ENCODE measurements around the gene PTPRJ. TPM values are rescaled to one million over a fixed set of nuclear protein-coding genes. Genes with fewer than 3 reads are reported as not detected.

PTPRJ gene
- total and polyA plus RNA-seq, 2 experiments from 2014 or later: 4.5 to 9.5 TPM

- WGBS, 2 experiments (ENCODE audit: low coverage in 1 of 2, low lambda C conversion rate in 2 of 2, missing lambda C conversion rate in 2 of 2): 88 to 90% methylated on average over 6 of the region's 6 CpGs
- no peak overlapping the region for H3K9ac ChIP-seq
- H2AFZ ChIP-seq: no peak overlapping the region
- no peaks in the 10 kb centered on the region for H3K27me3 ChIP-seq (replicated peaks; ENCODE audit: insufficient read depth)
- H3K9me2 ChIP-seq (ENCODE audit: insufficient read depth): no peaks in the 10 kb centered on the region
- in situ Hi-C loops (cut with MboI): no loop called here
- no peak for DNase-seq
- H4K20me1 ChIP-seq (ENCODE audit: insufficient read depth): no peaks in the 10 kb centered on the region
- peaks cover 26% of the 10 kb centered on the region for H3K4me1 ChIP-seq (ENCODE audit: insufficient read depth)
- no peak overlapping the region for H3K4me2 ChIP-seq (ENCODE audit: unreplicated experiment)
- TF ChIP-seq EZH2phosphoT487 (IDR thresholded peaks at IDR 0.05; ENCODE audit: insufficient read depth, low read depth): no peak
- no peak for TF ChIP-seq EZH2 (IDR thresholded peaks at IDR 0.05; ENCODE audit: insufficient read depth, poor library complexity, severe bottlenecking)
- H3K4me3 ChIP-seq: no peak overlapping the region
- no peak overlapping the region for H3K27ac ChIP-seq
- H3F3A ChIP-seq (ENCODE audit: insufficient read depth): peaks cover 17% of the 10 kb centered on the region; the same call in 1 of the 2 replicates
- H3K36me3 ChIP-seq (ENCODE audit: low read depth): no peaks in the 10 kb centered on the region
- H3K9me3 ChIP-seq (ENCODE audit: low read depth): no peaks in the 10 kb centered on the region
- H3K79me2 ChIP-seq (ENCODE audit: insufficient read depth): peaks cover 88% of the 10 kb centered on the region
These were observed 68.7 kb downstream of the PTPRJ start for GRCh38 chr11:48049036-48049435.

DNA sequence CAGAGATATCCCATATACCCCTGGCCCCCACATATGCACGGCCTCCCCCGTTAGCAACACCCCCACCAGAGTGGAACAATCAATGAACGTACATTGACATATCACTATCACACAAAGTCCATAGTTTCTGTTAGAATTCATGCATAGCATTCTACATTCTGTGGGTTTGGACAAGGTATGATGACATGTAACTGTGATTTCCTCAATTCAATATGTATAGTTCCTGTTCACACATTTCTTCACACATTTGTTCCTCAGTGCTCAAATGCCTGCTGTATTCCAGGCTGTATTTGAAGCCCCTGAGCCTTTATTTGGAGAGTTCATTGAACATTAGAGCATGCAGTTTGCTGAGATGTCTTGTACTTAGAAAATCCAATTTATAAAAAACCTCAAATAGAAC lies 69.9 kb downstream of the PTPRJ start:
- no peak overlapping the region for H3K9ac ChIP-seq
- no peak overlapping the region for H3K27ac ChIP-seq
- DNase-seq: no peak
- H3K27me3 ChIP-seq (replicated peaks; ENCODE audit: insufficient read depth): no peaks in the 10 kb centered on the region
- no peaks in the 10 kb centered on the region for H3K9me2 ChIP-seq (ENCODE audit: insufficient read depth)
- TF ChIP-seq EZH2phosphoT487 (IDR thresholded peaks at IDR 0.05; ENCODE audit: insufficient read depth, low read depth): no peak
- no peak for TF ChIP-seq EZH2 (IDR thresholded peaks at IDR 0.05; ENCODE audit: insufficient read depth, poor library complexity, severe bottlenecking)
- H3K4me2 ChIP-seq (ENCODE audit: unreplicated experiment): no peak overlapping the region
- WGBS, 2 experiments (ENCODE audit: low coverage in 1 of 2, low lambda C conversion rate in 2 of 2, missing lambda C conversion rate in 2 of 2): 78 to 95% methylated on average over 3 of the region's 3 CpGs
- peaks cover 17% of the 10 kb centered on the region; the same call in 1 of the 2 replicates for H3F3A ChIP-seq (ENCODE audit: insufficient read depth)
- H2AFZ ChIP-seq: no peak overlapping the region
- H4K20me1 ChIP-seq (ENCODE audit: insufficient read depth): no peaks in the 10 kb centered on the region
- H3K79me2 ChIP-seq (ENCODE audit: insufficient read depth): peaks cover 88% of the 10 kb centered on the region
- H3K36me3 ChIP-seq (ENCODE audit: low read depth): no peaks in the 10 kb centered on the region
- in situ Hi-C loops (cut with MboI): no loop called here
- no peak overlapping the region for H3K4me3 ChIP-seq
- H3K4me1 ChIP-seq (ENCODE audit: insufficient read depth): peaks cover 26% of the 10 kb centered on the region
- H3K9me3 ChIP-seq (ENCODE audit: low read depth): no peaks in the 10 kb centered on the region

DNA sequence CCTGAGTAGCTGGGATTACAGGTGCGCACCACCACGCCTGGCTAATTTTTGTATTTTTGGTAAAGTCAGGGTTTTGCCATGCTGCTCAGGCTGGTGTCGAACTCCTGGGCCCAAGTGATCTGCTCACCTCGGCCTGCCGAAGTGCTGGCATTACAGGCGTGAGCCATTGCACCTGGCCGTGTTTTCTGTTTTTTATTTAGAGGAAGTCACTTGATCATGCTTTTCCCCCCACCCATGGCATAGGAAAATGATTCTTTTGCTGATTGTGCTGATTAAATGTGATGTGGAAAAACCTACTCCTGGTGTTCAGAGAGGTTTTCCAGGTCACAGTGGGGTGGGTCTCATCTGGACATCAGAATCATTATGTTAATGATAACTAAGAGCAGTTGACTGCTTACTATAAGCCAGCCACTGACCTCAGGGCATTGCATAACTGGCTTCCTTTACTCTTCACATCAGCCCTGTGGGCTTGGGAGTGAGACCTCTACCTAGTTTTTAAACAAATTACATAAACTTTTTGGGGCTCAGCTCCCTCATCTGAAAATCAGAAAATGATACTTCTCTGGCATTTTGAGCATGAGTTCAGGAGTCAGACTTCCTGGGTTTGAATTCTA lies 71.0 kb downstream of the PTPRJ start:
- no peaks in the 10 kb centered on the region for H4K20me1 ChIP-seq (ENCODE audit: insufficient read depth)
- H3K9ac ChIP-seq: no peak overlapping the region
- no peak overlapping the region for H3K4me3 ChIP-seq
- H3K36me3 ChIP-seq (ENCODE audit: low read depth): no peaks in the 10 kb centered on the region
- peaks cover 88% of the 10 kb centered on the region for H3K79me2 ChIP-seq (ENCODE audit: insufficient read depth)
- H3F3A ChIP-seq (ENCODE audit: insufficient read depth): peaks cover 17% of the 10 kb centered on the region; the same call in 1 of the 2 replicates
- no peak overlapping the region for H2AFZ ChIP-seq
- no peak overlapping the region for H3K4me2 ChIP-seq (ENCODE audit: unreplicated experiment)
- H3K27ac ChIP-seq: no peak overlapping the region
- H3K9me2 ChIP-seq (ENCODE audit: insufficient read depth): no peaks in the 10 kb centered on the region
- no peak for TF ChIP-seq EZH2 (IDR thresholded peaks at IDR 0.05; ENCODE audit: insufficient read depth, poor library complexity, severe bottlenecking)
- TF ChIP-seq EZH2phosphoT487 (IDR thresholded peaks at IDR 0.05; ENCODE audit: insufficient read depth, low read depth): no peak
- DNase-seq: no peak
- no peaks in the 10 kb centered on the region for H3K9me3 ChIP-seq (ENCODE audit: low read depth)
- H3K4me1 ChIP-seq (ENCODE audit: insufficient read depth): peaks cover 26% of the 10 kb centered on the region
- H3K27me3 ChIP-seq (replicated peaks; ENCODE audit: insufficient read depth): no peaks in the 10 kb centered on the region
- 93% methylated on average over 7 of the region's 7 CpGs for WGBS, 2 experiments (ENCODE audit: low coverage in 1 of 2, low lambda C conversion rate in 2 of 2, missing lambda C conversion rate in 2 of 2)
- in situ Hi-C loops (cut with MboI): no loop called here

GRCh38 chr11:48052183-48053044 lies 72.1 kb downstream of the PTPRJ start:
- Histone ChIP-seq H3K4me3 (no peak overlapping the region), H3K9me3 (ENCODE audit: low read depth) (no peaks in the 10 kb centered on the region), H3K4me2 (ENCODE audit: unreplicated experiment) (peak overlapping the region; percentile 34), H4K20me1 (ENCODE audit: insufficient read depth) (no peaks in the 10 kb centered on the region), H3K27me3 (replicated peaks; ENCODE audit: insufficient read depth) (no peaks in the 10 kb centered on the region), H3K27ac (no peak overlapping the region), H3K4me1 (ENCODE audit: insufficient read depth) (peaks cover 22% of the 10 kb centered on the region), H3K36me3 (ENCODE audit: low read depth) (no peaks in the 10 kb centered on the region), H2AFZ (no peak overlapping the region), H3K9me2 (ENCODE audit: insufficient read depth) (no peaks in the 10 kb centered on the region), H3F3A (ENCODE audit: insufficient read depth) (peaks cover 17% of the 10 kb centered on the region; the same call in 1 of the 2 replicates), H3K9ac (no peak overlapping the region), H3K79me2 (ENCODE audit: insufficient read depth) (peaks cover 89% of the 10 kb centered on the region)
- TF ChIP-seq EZH2phosphoT487 (IDR thresholded peaks at IDR 0.05; ENCODE audit: insufficient read depth, low read depth) (no peak), EZH2 (IDR thresholded peaks at IDR 0.05; ENCODE audit: insufficient read depth, poor library complexity, severe bottlenecking) (no peak)
- in situ Hi-C loops (cut with MboI): no loop called here
- DNase-seq: peak; percentile 66
- WGBS, 2 experiments (ENCODE audit: low coverage in 1 of 2, low lambda C conversion rate in 2 of 2, missing lambda C conversion rate in 2 of 2): 73% methylated on average over 9 of the region's 9 CpGs
